WTC11 (cell line): ENCODE measurements around the gene CACNA1B. TPM values are rescaled to one million over a fixed set of nuclear protein-coding genes. Genes with fewer than 3 reads are reported as not detected.

Experiments used
- ATAC-seq: fragments of 200-7000 bp; cut with Tn5 transposase; 2 replicates; pipeline ENCODE4 v1.10.0; 2021; ENCODE audit warnings: mild to moderate bottlenecking, moderate library complexity
- CTCF ChIA-PET: fragments of 300-600 bp; sonication (Branson Sonifier 250); formaldehyde crosslinking; loops from one replicate; lab custom pipeline; 2021; ENCODE audit warnings: antibody characterized with exemption; lab: Charles Lee
- POLR2A ChIA-PET: fragments of 350-600 bp; sonication (Branson Sonifier 250); formaldehyde crosslinking; loops from one replicate; lab custom pipeline; 2021; ENCODE audit warnings: antibody characterized with exemption; lab: Charles Lee
- DNase-seq: peaks from one replicate; pipeline ENCODE4 v3.0.0; 2021; ENCODE audit warnings: low spot score
- H3K27ac Mint-ChIP-seq: 2 replicates; pipeline ENCODE4 v1.8.0; 2021; ENCODE audit warnings: mixed read lengths
- H3K27me3 Mint-ChIP-seq: 2 replicates; pipeline ENCODE4 v1.8.0; 2021; ENCODE audit warnings: low read depth, mild to moderate bottlenecking, moderate library complexity, mixed read lengths
- H3K36me3 Mint-ChIP-seq: 2 replicates; pipeline ENCODE4 v1.8.0; 2021; ENCODE audit warnings: mixed read lengths
- H3K4me1 Mint-ChIP-seq: 2 replicates; pipeline ENCODE4 v1.8.0; 2022; ENCODE audit warnings: mixed read lengths
- H3K4me3 Mint-ChIP-seq: 2 replicates; pipeline ENCODE4 v1.8.0; 2021; ENCODE audit warnings: mild to moderate bottlenecking, moderate library complexity, mixed read lengths
- H3K9me3 Mint-ChIP-seq: 2 replicates; pipeline ENCODE4 v1.8.0; 2021; ENCODE audit warnings: mixed read lengths
- CREM ChIP-seq: sonication (generic); formaldehyde crosslinking; IDR thresholded peaks from 2 replicates; pipeline ENCODE4 v1.8.1; 2022; ENCODE audit warnings: mild to moderate bottlenecking, missing genetic modification reagents, moderate library complexity
- ELF4 ChIP-seq: sonication (generic); formaldehyde crosslinking; IDR thresholded peaks from 2 replicates; pipeline ENCODE4 v1.8.1; 2022; ENCODE audit warnings: low read depth, mild to moderate bottlenecking, moderate library complexity, missing genetic modification reagents
- NFE2L1 ChIP-seq: sonication (generic); formaldehyde crosslinking; IDR thresholded peaks from 2 replicates; pipeline ENCODE4 v1.8.1; 2023; ENCODE audit warnings: missing genetic modification reagents
- NR3C1 ChIP-seq: sonication (generic); formaldehyde crosslinking; conservative IDR thresholded peaks from 2 replicates; pipeline ENCODE4 v1.8.1; 2023; ENCODE audit warnings: low read depth, mild to moderate bottlenecking, missing genetic modification reagents
- total RNA-seq: library from RNA; stranded (reverse); gene quantifications from 3 replicates; pipeline ENCODE4 v1.2.3, GENCODE V29; 2021
- TF ChIP-seq, protein P1 (sequence below): fragments of 250-450 bp; sonication (Bioruptor Pico); IDR thresholded peaks from 2 replicates; pipeline ENCODE4 v1.9.0; 2021; ENCODE audit warnings: moderate library complexity, mild to moderate bottlenecking, inconsistent platforms, borderline replicate concordance
- TF ChIP-seq, protein P2 (sequence below): sonication (generic); formaldehyde crosslinking; IDR thresholded peaks from 2 replicates; pipeline ENCODE4 v1.8.1; 2022; ENCODE audit warnings: low read depth, missing genetic modification reagents, borderline replicate concordance
- TF ChIP-seq, protein P3 (sequence below): fragments of 250-450 bp; sonication (Bioruptor Pico); IDR thresholded peaks from 2 replicates; pipeline ENCODE4 v1.9.0; 2021; ENCODE audit warnings: mild to moderate bottlenecking, borderline replicate concordance
- TF ChIP-seq, protein P4 (sequence below): fragments of 200-600 bp; IDR thresholded peaks from 2 replicates; pipeline ENCODE4 v1.8.0; 2022; ENCODE audit warnings: antibody characterized with exemption
- TF ChIP-seq, protein P5 (sequence below): sonication (generic); formaldehyde crosslinking; IDR thresholded peaks from 2 replicates; pipeline ENCODE4 v1.8.0; 2022; ENCODE audit warnings: missing genetic modification reagents
- TF ChIP-seq, protein P6 (sequence below): sonication (generic); formaldehyde crosslinking; IDR thresholded peaks from 2 replicates; pipeline ENCODE4 v1.8.0; 2023; ENCODE audit warnings: mild to moderate bottlenecking, missing genetic modification reagents

The CACNA1B gene
- total RNA-seq, 1 experiment from 2014 or later: 8.4 TPM

DNA sequence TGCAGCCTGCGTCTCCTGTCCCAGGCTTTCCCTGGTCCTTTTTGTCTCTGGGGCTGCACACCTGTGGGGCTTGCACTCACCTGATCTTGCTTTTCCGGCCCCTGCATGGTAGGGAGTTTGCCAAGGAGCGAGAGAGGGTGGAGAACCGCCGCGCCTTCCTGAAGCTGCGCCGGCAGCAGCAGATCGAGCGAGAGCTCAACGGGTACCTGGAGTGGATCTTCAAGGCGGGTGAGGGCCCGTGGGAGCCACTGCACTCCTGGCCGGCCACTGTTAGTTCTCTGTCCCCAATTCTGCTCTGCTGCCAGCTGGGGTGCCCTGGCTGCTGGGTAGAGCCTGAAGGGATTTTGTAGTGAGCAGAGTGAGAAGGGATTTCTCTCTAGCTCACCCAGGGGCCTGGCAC, 78.0 kb downstream of the CACNA1B start:
- TF ChIP-seq CREM: no peak
- TF ChIP-seq, protein P1, sequence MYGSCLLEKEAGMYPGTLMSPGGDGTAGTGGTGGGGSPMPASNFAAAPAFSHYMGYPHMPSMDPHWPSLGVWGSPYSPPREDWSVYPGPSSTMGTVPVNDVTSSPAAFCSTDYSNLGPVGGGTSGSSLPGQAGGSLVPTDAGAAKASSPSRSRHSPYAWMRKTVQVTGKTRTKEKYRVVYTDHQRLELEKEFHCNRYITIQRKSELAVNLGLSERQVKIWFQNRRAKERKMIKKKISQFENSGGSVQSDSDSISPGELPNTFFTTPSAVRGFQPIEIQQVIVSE (CRISPR knock-in tag): no peak
- TF ChIP-seq ELF4 (CRISPR knock-in tag): no peak
- TF ChIP-seq, protein P2, sequence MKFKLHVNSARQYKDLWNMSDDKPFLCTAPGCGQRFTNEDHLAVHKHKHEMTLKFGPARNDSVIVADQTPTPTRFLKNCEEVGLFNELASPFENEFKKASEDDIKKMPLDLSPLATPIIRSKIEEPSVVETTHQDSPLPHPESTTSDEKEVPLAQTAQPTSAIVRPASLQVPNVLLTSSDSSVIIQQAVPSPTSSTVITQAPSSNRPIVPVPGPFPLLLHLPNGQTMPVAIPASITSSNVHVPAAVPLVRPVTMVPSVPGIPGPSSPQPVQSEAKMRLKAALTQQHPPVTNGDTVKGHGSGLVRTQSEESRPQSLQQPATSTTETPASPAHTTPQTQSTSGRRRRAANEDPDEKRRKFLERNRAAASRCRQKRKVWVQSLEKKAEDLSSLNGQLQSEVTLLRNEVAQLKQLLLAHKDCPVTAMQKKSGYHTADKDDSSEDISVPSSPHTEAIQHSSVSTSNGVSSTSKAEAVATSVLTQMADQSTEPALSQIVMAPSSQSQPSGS (CRISPR knock-in tag): no peak
- TF ChIP-seq, protein P3, sequence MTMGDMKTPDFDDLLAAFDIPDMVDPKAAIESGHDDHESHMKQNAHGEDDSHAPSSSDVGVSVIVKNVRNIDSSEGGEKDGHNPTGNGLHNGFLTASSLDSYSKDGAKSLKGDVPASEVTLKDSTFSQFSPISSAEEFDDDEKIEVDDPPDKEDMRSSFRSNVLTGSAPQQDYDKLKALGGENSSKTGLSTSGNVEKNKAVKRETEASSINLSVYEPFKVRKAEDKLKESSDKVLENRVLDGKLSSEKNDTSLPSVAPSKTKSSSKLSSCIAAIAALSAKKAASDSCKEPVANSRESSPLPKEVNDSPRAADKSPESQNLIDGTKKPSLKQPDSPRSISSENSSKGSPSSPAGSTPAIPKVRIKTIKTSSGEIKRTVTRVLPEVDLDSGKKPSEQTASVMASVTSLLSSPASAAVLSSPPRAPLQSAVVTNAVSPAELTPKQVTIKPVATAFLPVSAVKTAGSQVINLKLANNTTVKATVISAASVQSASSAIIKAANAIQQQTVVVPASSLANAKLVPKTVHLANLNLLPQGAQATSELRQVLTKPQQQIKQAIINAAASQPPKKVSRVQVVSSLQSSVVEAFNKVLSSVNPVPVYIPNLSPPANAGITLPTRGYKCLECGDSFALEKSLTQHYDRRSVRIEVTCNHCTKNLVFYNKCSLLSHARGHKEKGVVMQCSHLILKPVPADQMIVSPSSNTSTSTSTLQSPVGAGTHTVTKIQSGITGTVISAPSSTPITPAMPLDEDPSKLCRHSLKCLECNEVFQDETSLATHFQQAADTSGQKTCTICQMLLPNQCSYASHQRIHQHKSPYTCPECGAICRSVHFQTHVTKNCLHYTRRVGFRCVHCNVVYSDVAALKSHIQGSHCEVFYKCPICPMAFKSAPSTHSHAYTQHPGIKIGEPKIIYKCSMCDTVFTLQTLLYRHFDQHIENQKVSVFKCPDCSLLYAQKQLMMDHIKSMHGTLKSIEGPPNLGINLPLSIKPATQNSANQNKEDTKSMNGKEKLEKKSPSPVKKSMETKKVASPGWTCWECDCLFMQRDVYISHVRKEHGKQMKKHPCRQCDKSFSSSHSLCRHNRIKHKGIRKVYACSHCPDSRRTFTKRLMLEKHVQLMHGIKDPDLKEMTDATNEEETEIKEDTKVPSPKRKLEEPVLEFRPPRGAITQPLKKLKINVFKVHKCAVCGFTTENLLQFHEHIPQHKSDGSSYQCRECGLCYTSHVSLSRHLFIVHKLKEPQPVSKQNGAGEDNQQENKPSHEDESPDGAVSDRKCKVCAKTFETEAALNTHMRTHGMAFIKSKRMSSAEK (CRISPR knock-in tag): no peak
- TF ChIP-seq, protein P4, sequence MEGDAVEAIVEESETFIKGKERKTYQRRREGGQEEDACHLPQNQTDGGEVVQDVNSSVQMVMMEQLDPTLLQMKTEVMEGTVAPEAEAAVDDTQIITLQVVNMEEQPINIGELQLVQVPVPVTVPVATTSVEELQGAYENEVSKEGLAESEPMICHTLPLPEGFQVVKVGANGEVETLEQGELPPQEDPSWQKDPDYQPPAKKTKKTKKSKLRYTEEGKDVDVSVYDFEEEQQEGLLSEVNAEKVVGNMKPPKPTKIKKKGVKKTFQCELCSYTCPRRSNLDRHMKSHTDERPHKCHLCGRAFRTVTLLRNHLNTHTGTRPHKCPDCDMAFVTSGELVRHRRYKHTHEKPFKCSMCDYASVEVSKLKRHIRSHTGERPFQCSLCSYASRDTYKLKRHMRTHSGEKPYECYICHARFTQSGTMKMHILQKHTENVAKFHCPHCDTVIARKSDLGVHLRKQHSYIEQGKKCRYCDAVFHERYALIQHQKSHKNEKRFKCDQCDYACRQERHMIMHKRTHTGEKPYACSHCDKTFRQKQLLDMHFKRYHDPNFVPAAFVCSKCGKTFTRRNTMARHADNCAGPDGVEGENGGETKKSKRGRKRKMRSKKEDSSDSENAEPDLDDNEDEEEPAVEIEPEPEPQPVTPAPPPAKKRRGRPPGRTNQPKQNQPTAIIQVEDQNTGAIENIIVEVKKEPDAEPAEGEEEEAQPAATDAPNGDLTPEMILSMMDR: no peak
- TF ChIP-seq, protein P5, sequence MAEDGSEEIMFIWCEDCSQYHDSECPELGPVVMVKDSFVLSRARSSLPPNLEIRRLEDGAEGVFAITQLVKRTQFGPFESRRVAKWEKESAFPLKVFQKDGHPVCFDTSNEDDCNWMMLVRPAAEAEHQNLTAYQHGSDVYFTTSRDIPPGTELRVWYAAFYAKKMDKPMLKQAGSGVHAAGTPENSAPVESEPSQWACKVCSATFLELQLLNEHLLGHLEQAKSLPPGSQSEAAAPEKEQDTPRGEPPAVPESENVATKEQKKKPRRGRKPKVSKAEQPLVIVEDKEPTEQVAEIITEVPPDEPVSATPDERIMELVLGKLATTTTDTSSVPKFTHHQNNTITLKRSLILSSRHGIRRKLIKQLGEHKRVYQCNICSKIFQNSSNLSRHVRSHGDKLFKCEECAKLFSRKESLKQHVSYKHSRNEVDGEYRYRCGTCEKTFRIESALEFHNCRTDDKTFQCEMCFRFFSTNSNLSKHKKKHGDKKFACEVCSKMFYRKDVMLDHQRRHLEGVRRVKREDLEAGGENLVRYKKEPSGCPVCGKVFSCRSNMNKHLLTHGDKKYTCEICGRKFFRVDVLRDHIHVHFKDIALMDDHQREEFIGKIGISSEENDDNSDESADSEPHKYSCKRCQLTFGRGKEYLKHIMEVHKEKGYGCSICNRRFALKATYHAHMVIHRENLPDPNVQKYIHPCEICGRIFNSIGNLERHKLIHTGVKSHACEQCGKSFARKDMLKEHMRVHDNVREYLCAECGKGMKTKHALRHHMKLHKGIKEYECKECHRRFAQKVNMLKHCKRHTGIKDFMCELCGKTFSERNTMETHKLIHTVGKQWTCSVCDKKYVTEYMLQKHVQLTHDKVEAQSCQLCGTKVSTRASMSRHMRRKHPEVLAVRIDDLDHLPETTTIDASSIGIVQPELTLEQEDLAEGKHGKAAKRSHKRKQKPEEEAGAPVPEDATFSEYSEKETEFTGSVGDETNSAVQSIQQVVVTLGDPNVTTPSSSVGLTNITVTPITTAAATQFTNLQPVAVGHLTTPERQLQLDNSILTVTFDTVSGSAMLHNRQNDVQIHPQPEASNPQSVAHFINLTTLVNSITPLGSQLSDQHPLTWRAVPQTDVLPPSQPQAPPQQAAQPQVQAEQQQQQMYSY: no peak
- no peak for TF ChIP-seq NR3C1 (CRISPR knock-in tag)
- no peak for TF ChIP-seq NFE2L1
- TF ChIP-seq, protein P6, sequence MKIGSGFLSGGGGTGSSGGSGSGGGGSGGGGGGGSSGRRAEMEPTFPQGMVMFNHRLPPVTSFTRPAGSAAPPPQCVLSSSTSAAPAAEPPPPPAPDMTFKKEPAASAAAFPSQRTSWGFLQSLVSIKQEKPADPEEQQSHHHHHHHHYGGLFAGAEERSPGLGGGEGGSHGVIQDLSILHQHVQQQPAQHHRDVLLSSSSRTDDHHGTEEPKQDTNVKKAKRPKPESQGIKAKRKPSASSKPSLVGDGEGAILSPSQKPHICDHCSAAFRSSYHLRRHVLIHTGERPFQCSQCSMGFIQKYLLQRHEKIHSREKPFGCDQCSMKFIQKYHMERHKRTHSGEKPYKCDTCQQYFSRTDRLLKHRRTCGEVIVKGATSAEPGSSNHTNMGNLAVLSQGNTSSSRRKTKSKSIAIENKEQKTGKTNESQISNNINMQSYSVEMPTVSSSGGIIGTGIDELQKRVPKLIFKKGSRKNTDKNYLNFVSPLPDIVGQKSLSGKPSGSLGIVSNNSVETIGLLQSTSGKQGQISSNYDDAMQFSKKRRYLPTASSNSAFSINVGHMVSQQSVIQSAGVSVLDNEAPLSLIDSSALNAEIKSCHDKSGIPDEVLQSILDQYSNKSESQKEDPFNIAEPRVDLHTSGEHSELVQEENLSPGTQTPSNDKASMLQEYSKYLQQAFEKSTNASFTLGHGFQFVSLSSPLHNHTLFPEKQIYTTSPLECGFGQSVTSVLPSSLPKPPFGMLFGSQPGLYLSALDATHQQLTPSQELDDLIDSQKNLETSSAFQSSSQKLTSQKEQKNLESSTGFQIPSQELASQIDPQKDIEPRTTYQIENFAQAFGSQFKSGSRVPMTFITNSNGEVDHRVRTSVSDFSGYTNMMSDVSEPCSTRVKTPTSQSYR (CRISPR knock-in tag): no peak
- no peak for DNase-seq
- POLR2A ChIA-PET: no interaction called here
- no peak for ATAC-seq
- no peak overlapping the region for H3K27ac Mint-ChIP-seq
- CTCF ChIA-PET: interaction anchor here (1.0 kb wide), 1 partner anchor 94 kb away, joined by 3 read pairs; no protein-coding TSS in a partner anchor
- H3K9me3 Mint-ChIP-seq: no peaks in the 10 kb centered on the region
- no peak overlapping the region for H3K4me3 Mint-ChIP-seq
- no peaks in the 10 kb centered on the region for H3K27me3 Mint-ChIP-seq
- peaks cover 13% of the 10 kb centered on the region for H3K36me3 Mint-ChIP-seq
- peaks cover 5% of the 10 kb centered on the region for H3K4me1 Mint-ChIP-seq
